Ascending aorta (tissue), 2 donors: ENCODE data around the gene MAP1LC3B. TPM values are rescaled to one million over a fixed set of nuclear protein-coding genes. Genes with fewer than 3 reads are reported as not detected.

Experiments
- DNase-seq, 2 donors: peaks; one replicate each; pipeline ENCODE4 v3.0.0-alpha.2; 2019; ENCODE audit warnings: low spot score in 2 of 2
- H3K27ac ChIP-seq, 2 donors: fragments of 200-600 bp; sonication (generic); one replicate each; pipeline ENCODE4 v1.5.1; 2016 to 2017; ENCODE audit warnings: mild to moderate bottlenecking in 1 of 2
- H3K27me3 ChIP-seq: fragments of 200-600 bp; sonication (generic); one replicate; pipeline ENCODE4 v1.5.1; 2017
- H3K36me3 ChIP-seq, 2 donors: fragments of 200-600 bp; sonication (generic); one replicate each; pipeline ENCODE4 v1.5.1; 2016
- H3K4me1 ChIP-seq, 2 donors: fragments of 200-600 bp; sonication (generic); one replicate each; pipeline ENCODE4 v1.5.1; 2016 to 2017; ENCODE audit warnings: mild to moderate bottlenecking in 1 of 2
- H3K4me3 ChIP-seq, 2 donors: fragments of 200-600 bp; sonication (generic); one replicate each; pipeline ENCODE4 v1.5.1; 2016 to 2017; ENCODE audit warnings: mild to moderate bottlenecking in 1 of 2
- H3K9me3 ChIP-seq, 2 donors: fragments of 200-600 bp; sonication (generic); one replicate each; pipeline ENCODE4 v1.5.1; 2016
- intact Hi-C: fragments of 100-400 bp; cut with DNase I; formaldehyde crosslinking; loops from one replicate; pipeline ENCODE4 v1.15.1; 2023
- total RNA-seq: library from RNA; depleted of rRNA; stranded (reverse); fragments of >200 nt; gene quantifications from one replicate; pipeline ENCODE4 v1.1.0, GENCODE V29; 2016
- TF ChIP-seq, protein P1 (sequence below), 3 experiments: fragments of 200-600 bp in 2 of 3; fragments of 450-650 bp in 1 of 3; sonication (generic) in 2 of 3; IDR thresholded peaks; one replicate each; pipeline ENCODE4 v1.5.1; 2016 to 2019; ENCODE audit warnings: antibody characterized with exemption in 3 of 3, mild to moderate bottlenecking in 1 of 3, moderate library complexity in 1 of 3

The MAP1LC3B gene
- total RNA-seq, 1 donor from 2014 or later: 37.0 TPM

DNA sequence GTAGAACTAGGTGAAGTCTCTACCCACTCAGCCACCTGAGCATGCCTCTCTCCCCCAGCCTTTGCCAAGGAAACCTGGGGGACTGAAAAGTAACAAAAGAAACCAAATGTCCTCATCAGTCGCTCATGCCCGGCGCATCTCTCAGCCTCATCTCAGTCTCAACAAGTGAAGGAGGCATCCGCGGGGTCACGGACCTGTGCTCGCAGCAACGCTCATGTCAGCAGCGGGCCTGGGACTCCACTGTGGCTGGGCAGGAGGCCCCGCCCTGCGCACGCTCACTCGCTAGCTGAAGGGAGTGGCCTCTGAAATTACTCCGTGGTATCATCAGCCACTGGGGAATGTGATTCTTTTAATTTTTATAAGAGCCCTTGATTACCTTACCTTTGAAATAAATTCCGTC lies 31.3 kb downstream of the MAP1LC3B start:
- no peak overlapping the region for H3K27ac ChIP-seq
- no peak overlapping the region for H3K4me3 ChIP-seq
- H3K4me1 ChIP-seq: no peaks in the 10 kb centered on the region
- H3K36me3 ChIP-seq: peaks cover 36 to 55% of the 10 kb centered on the region in 2 donors
- no peaks in the 10 kb centered on the region for H3K27me3 ChIP-seq
- intact Hi-C loops: no loop called here
- no peak for DNase-seq
- no peaks in the 10 kb centered on the region for H3K9me3 ChIP-seq
- TF ChIP-seq, protein P1, sequence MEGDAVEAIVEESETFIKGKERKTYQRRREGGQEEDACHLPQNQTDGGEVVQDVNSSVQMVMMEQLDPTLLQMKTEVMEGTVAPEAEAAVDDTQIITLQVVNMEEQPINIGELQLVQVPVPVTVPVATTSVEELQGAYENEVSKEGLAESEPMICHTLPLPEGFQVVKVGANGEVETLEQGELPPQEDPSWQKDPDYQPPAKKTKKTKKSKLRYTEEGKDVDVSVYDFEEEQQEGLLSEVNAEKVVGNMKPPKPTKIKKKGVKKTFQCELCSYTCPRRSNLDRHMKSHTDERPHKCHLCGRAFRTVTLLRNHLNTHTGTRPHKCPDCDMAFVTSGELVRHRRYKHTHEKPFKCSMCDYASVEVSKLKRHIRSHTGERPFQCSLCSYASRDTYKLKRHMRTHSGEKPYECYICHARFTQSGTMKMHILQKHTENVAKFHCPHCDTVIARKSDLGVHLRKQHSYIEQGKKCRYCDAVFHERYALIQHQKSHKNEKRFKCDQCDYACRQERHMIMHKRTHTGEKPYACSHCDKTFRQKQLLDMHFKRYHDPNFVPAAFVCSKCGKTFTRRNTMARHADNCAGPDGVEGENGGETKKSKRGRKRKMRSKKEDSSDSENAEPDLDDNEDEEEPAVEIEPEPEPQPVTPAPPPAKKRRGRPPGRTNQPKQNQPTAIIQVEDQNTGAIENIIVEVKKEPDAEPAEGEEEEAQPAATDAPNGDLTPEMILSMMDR (IDR thresholded peaks at IDR 0.05): no peak

DNA sequence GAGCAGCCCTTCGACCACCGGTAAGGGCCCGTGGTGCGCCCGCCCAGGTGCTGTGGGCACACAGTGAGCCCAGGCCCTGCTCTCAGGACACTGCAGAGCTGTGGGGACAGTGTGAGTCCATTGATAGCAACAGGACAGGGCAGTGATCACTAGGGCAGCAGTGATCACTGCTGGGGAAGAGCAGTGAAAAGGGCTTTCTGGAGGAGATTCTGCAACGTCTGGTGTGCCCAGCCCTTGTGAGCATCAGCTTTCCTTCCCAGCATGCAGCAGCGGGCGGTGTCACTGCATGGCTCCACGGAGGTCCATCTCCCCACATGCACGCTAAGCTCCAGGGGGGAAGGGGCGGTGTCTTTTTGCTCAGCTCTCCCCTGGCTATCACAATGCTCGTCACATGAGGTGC lies 32.1 kb downstream of the MAP1LC3B start:
- intact Hi-C loops: no loop called here
- H3K4me1 ChIP-seq: no peaks in the 10 kb centered on the region
- no peaks in the 10 kb centered on the region for H3K9me3 ChIP-seq
- no peak overlapping the region for H3K27ac ChIP-seq
- TF ChIP-seq, protein P1 (IDR thresholded peaks at IDR 0.05): no peak
- H3K27me3 ChIP-seq: no peaks in the 10 kb centered on the region
- H3K4me3 ChIP-seq: no peak overlapping the region
- H3K36me3 ChIP-seq: peaks cover 30 to 57% of the 10 kb centered on the region in 2 donors
- no peak for DNase-seq

DNA sequence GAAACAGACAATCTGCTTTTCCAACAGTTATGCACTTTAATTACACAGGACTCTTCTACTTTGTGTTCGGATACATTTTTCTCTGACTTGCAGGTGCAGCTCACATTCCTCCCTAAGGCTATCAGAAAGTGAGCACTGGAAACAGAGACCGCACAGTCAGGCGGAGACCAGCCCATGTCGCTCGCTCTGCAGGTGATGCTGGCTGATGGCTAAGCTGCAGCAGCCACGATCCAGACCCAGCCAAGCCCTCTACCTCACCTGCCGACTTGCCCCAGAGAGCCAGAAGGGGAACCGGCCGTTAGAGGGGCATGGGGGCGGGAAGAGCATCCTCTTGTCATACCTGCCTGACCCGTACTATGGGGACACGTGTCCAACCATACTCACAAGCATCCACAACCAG lies 33.8 kb downstream of the MAP1LC3B start:
- TF ChIP-seq, protein P1 (IDR thresholded peaks at IDR 0.05): no peak
- Histone ChIP-seq H3K4me1 (no peaks in the 10 kb centered on the region), H3K36me3 (peaks cover 21 to 55% of the 10 kb centered on the region in 2 donors), H3K27me3 (no peaks in the 10 kb centered on the region), H3K4me3 (no peak overlapping the region), H3K9me3 (no peaks in the 10 kb centered on the region), H3K27ac (no peak overlapping the region)
- intact Hi-C loops: no loop called here
- DNase-seq: no peak

DNA sequence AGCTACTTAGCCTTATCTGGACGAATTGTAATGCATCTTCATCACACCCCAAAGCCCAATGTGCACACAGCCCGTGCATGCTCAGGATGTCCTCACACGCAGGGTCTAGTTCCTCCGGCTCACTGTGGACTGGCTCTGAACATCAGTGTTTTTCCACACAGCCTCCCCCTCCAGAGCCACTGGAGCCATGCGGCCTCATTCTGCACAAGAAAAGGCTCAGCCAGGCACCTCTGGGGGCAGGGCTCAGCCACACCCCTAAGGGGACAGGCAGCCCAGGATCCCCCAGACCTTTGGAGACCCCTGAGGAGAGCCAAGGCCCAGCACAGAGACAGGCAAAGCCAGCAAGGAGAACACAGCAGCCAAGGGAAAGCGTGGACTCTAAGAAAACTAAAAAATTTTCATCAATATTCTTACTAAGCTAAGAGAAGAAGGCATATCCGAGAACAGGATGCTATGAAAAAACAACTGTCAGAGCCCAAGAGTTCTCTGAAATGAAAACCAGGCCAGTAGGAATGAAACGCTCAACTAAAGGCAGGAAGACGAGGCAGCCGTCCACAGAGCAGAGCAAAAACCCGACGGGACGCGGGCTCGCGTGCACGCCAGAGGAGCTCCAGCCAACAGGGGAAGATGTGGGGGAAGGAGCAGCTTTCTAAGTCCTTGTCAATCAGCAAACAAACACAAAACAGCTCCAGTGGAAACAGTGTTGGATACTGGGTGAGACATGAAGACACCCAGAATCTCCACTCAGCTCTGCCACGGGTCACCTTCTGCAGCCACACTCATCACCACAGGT lies 34.5 kb downstream of the MAP1LC3B start:
- intact Hi-C loops: no loop called here
- Histone ChIP-seq H3K9me3 (no peaks in the 10 kb centered on the region), H3K27ac (no peak overlapping the region), H3K4me3 (no peak overlapping the region), H3K4me1 (no peaks in the 10 kb centered on the region), H3K27me3 (no peaks in the 10 kb centered on the region), H3K36me3 (peaks cover 18 to 50% of the 10 kb centered on the region in 2 donors)
- no peak for DNase-seq
- TF ChIP-seq, protein P1 (IDR thresholded peaks at IDR 0.05): no peak

DNA sequence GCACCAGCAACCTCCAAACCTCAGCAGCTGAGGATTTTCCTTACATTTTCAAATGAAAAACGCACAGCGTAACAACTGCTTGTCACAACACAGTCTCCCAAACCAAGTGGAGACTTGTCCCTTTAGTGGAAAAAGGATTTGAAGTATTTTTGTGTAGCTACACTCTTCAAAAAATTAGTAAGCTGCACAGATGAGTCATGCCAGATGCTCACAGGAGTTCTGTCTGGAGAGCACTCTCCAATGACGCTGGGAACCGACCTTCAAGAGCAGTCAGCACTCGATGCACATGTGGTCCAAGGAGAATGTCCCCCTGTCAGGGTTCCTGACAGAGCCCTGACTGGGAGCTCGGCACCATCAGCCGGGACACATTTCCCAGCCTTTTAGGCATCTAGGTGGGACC lies 39.8 kb downstream of the MAP1LC3B start:
- Histone ChIP-seq H3K4me3 (no peak overlapping the region), H3K4me1 (peaks cover 6 to 12% of the 10 kb centered on the region in 2 donors), H3K36me3 (peaks cover 9 to 36% of the 10 kb centered on the region in 2 donors), H3K27me3 (no peaks in the 10 kb centered on the region), H3K9me3 (no peaks in the 10 kb centered on the region), H3K27ac (no peak overlapping the region)
- DNase-seq: no peak
- intact Hi-C loops: no loop called here
- TF ChIP-seq, protein P1 (IDR thresholded peaks at IDR 0.05): no peak
